PC-3 (cell line): ENCODE data around the gene ARHGAP26. TPM values are rescaled to one million over a fixed set of nuclear protein-coding genes. Genes with fewer than 3 reads are reported as not detected.

Experiments
- ATAC-seq: fragments of 200-7000 bp; cut with Tn5 transposase; 2 replicates; pipeline ENCODE4 v1.9.1; 2020; ENCODE audit warnings: mild to moderate bottlenecking, moderate library complexity
- BruUV-seq: library from RNA; stranded (reverse); fragments of 400-500 nt; replicated peaks from 2 replicates; lab custom pipeline; 2021; lab: Mats Ljungman, UMichigan
- CTCF ChIA-PET: fragments of 300-600 bp; sonication (Branson Sonifier 250); formaldehyde crosslinking; loops from one replicate; lab custom pipeline; 2022; ENCODE audit warnings: antibody characterized with exemption; lab: Charles Lee
- POLR2A ChIA-PET: fragments of 300-600 bp; sonication (Branson Sonifier 250); formaldehyde crosslinking; loops from one replicate; lab custom pipeline; 2022; ENCODE audit warnings: antibody characterized with exemption; ENCODE audit not compliant: unreplicated experiment; lab: Charles Lee
- DNase-seq: peaks from one replicate; pipeline ENCODE4 v3.0.0-alpha.2; 2015
- H2AFZ ChIP-seq: fragments of 300-600 bp; sonication (generic); 2 replicates; pipeline ENCODE4 v1.6.0; 2016; ENCODE audit warnings: antibody characterized with exemption, low read length
- H3F3A ChIP-seq: fragments of 300-600 bp; sonication (generic); one replicate; pipeline ENCODE4 v1.6.0; 2017; ENCODE audit warnings: antibody characterized with exemption, low read length, control low read depth, mild to moderate bottlenecking; ENCODE audit not compliant: unreplicated experiment
- H3K27ac ChIP-seq: fragments of 300-600 bp; sonication (generic); 2 replicates; pipeline ENCODE4 v1.5.1; 2016; ENCODE audit warnings: mild to moderate bottlenecking, low read length
- H3K27me3 ChIP-seq: fragments of 300-600 bp; sonication (generic); 2 replicates; pipeline ENCODE4 v1.6.1; 2016; ENCODE audit warnings: low read length, mixed read lengths
- H3K36me3 ChIP-seq: fragments of 300-600 bp; sonication (generic); 2 replicates; pipeline ENCODE4 v1.6.1; 2016; ENCODE audit warnings: low read depth, mixed run types, low read length, mixed read lengths
- H3K4me1 ChIP-seq: fragments of 300-600 bp; sonication (generic); 2 replicates; pipeline ENCODE4 v1.5.1; 2016; ENCODE audit warnings: low read length; ENCODE audit not compliant: insufficient read depth
- H3K4me2 ChIP-seq: fragments of 300-600 bp; sonication (generic); 2 replicates; pipeline ENCODE4 v1.6.0; 2016; ENCODE audit warnings: low read length
- H3K4me3 ChIP-seq: fragments of 300-600 bp; sonication (generic); 2 replicates; pipeline ENCODE4 v1.5.1; 2016; ENCODE audit warnings: mild to moderate bottlenecking, low read length, mixed read lengths
- H3K79me2 ChIP-seq: fragments of 300-600 bp; sonication (generic); 2 replicates; pipeline ENCODE4 v1.6.1; 2017; ENCODE audit warnings: low read length, mixed read lengths
- H3K9ac ChIP-seq: fragments of 300-600 bp; sonication (generic); 2 replicates; pipeline ENCODE4 v1.6.0; 2016; ENCODE audit warnings: mild to moderate bottlenecking, low read length
- H3K9me2 ChIP-seq: fragments of 300-600 bp; sonication (generic); replicated peaks from 2 replicates; pipeline ENCODE4 v1.6.1; 2016; ENCODE audit warnings: mixed run types, low read length, mixed read lengths
- H3K9me3 ChIP-seq: fragments of 300-600 bp; sonication (generic); 2 replicates; pipeline ENCODE4 v1.6.1; 2016; ENCODE audit warnings: low read length, mixed read lengths
- H4K20me1 ChIP-seq: fragments of 300-600 bp; sonication (generic); 2 replicates; pipeline ENCODE4 v1.6.1; 2016; ENCODE audit warnings: low read length, mixed read lengths
- EZH2 ChIP-seq: fragments of 300-600 bp; sonication (generic); IDR thresholded peaks from one replicate; pipeline ENCODE4 v1.6.1; 2017; ENCODE audit warnings: antibody characterized with exemption, mild to moderate bottlenecking, low read length; ENCODE audit not compliant: unreplicated experiment
- EZH2phosphoT487 ChIP-seq: fragments of 300-600 bp; sonication (generic); IDR thresholded peaks from 2 replicates; pipeline ENCODE4 v1.6.1; 2018; ENCODE audit warnings: mild to moderate bottlenecking, antibody characterized with exemption, low read length, borderline replicate concordance
- intact Hi-C: fragments of 100-400 bp; cut with micrococcal nuclease; formaldehyde crosslinking; loops from 2 replicates; pipeline ENCODE4 v1.9.0; 2023
- total RNA-seq: library from RNA; depleted of rRNA; stranded (reverse); fragments of >200 nt; gene quantifications from 2 replicates; pipeline ENCODE4 v1.2.3, GENCODE V29; 2014
- TF ChIP-seq, protein P1 (sequence below): fragments of 300-600 bp; sonication (generic); conservative IDR thresholded peaks from 2 replicates; pipeline ENCODE4 v1.5.1; 2017; ENCODE audit warnings: antibody characterized with exemption, low read depth, mild to moderate bottlenecking, low read length

The ARHGAP26 gene
- total RNA-seq, 1 experiment from 2014 or later = 11.7 TPM

DNA sequence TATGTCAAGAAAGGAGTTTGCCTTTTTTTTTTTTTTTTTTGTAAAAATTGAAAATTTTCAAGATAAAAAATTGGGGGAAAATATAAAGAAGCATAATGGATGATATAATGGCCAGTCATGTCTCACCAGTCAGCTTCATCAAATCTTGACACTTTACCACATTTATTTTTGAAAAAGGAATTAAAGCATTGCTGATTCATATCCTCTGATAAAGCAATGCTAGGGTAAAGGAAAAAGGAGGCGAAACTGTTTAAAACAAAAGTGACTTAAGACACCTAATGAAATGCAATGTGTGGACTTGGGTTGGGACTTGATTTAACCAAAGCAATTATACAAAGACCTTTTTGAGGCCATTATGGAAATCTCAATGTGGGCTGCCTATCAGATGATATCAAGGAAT lies 208.5 kb downstream of the ARHGAP26 start:
- H3K4me1 ChIP-seq = peaks cover 64% of the 10 kb centered on the region
- ATAC-seq (no peak), DNase-seq (no peak)
- H3K36me3 ChIP-seq = no peaks in the 10 kb centered on the region
- no peaks in the 10 kb centered on the region for H3K27me3 ChIP-seq
- H3K79me2 ChIP-seq = no peaks in the 10 kb centered on the region
- no peak overlapping the region for H3K4me3 ChIP-seq
- no peak overlapping the region for H3K9ac ChIP-seq
- H3F3A ChIP-seq = no peaks in the 10 kb centered on the region
- no peak overlapping the region for H3K4me2 ChIP-seq
- no peak overlapping the region for H3K27ac ChIP-seq
- no peaks in the 10 kb centered on the region for H4K20me1 ChIP-seq
- BruUV-seq = no TSS peak
- intact Hi-C loops = no loop called here
- TF ChIP-seq EZH2 (no peak), EZH2phosphoT487 (no peak)
- TF ChIP-seq, protein P1, sequence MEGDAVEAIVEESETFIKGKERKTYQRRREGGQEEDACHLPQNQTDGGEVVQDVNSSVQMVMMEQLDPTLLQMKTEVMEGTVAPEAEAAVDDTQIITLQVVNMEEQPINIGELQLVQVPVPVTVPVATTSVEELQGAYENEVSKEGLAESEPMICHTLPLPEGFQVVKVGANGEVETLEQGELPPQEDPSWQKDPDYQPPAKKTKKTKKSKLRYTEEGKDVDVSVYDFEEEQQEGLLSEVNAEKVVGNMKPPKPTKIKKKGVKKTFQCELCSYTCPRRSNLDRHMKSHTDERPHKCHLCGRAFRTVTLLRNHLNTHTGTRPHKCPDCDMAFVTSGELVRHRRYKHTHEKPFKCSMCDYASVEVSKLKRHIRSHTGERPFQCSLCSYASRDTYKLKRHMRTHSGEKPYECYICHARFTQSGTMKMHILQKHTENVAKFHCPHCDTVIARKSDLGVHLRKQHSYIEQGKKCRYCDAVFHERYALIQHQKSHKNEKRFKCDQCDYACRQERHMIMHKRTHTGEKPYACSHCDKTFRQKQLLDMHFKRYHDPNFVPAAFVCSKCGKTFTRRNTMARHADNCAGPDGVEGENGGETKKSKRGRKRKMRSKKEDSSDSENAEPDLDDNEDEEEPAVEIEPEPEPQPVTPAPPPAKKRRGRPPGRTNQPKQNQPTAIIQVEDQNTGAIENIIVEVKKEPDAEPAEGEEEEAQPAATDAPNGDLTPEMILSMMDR = no peak
- no peaks in the 10 kb centered on the region for H3K9me2 ChIP-seq
- ChIA-PET POLR2A (no interaction called here), CTCF (no interaction called here)
- no peaks in the 10 kb centered on the region for H3K9me3 ChIP-seq
- no peak overlapping the region for H2AFZ ChIP-seq

DNA sequence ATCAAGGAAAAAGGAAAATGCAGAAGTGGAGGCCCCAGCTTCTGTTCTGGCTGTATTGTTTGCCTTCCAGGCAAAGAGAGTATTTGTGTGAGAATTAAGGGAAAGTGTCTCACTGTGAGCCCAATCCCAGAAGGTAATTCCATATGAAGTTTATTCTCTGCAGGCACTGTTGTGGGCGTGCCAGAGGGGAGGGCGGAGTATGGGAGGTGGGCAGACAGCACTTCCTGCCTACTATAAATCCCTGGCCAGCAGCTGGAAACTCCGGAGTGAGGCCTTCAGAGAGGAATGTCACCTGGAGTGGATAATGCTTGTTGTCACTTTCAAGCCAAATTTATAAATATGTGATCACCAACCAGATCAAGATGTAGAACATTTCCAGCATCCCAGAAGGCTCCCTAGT lies 209.5 kb downstream of the ARHGAP26 start:
- ChIA-PET CTCF (no interaction called here), POLR2A (no interaction called here)
- TF ChIP-seq, protein P1 = no peak
- TF ChIP-seq EZH2phosphoT487 (no peak), EZH2 (no peak)
- H3K9me2 ChIP-seq = no peaks in the 10 kb centered on the region
- no peaks in the 10 kb centered on the region for H4K20me1 ChIP-seq
- H3K27ac ChIP-seq = no peak overlapping the region
- H3K27me3 ChIP-seq = no peaks in the 10 kb centered on the region
- H3K4me3 ChIP-seq = no peak overlapping the region
- no peaks in the 10 kb centered on the region for H3K36me3 ChIP-seq
- no peak overlapping the region for H2AFZ ChIP-seq
- no peak for ATAC-seq
- intact Hi-C loops = no loop called here
- no peaks in the 10 kb centered on the region for H3F3A ChIP-seq
- DNase-seq = peak; percentile 23
- H3K4me1 ChIP-seq = peaks cover 64% of the 10 kb centered on the region
- H3K79me2 ChIP-seq = no peaks in the 10 kb centered on the region
- no peak overlapping the region for H3K4me2 ChIP-seq
- no TSS peak for BruUV-seq
- H3K9ac ChIP-seq = no peak overlapping the region
- no peaks in the 10 kb centered on the region for H3K9me3 ChIP-seq

DNA sequence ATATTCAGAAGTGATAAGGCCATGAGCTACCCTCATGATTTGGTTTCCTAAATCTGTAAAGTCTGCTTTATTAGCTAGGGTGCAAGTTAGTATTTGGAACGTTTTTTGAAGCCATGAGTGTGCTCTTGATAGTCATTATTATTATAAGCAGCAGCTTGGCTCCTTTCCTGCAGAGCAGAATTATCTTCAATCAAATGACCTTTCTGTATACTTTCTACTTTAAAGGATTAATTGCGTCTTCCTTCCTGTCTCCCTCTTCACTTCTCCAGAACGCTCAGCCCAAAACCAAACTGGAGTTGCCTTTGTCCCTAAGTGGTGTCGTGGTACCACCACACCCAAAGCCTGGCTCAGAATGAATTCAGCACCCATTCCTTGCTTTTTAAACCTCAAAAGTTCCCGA lies 211.3 kb downstream of the ARHGAP26 start:
- BruUV-seq = no TSS peak
- Histone ChIP-seq H3K27ac (peak overlapping the region; percentile 89), H3K27me3 (no peaks in the 10 kb centered on the region), H3K9me2 (no peaks in the 10 kb centered on the region), H3K79me2 (no peaks in the 10 kb centered on the region), H3F3A (no peaks in the 10 kb centered on the region), H3K9ac (peak overlapping the region; percentile 39), H3K9me3 (no peaks in the 10 kb centered on the region), H4K20me1 (no peaks in the 10 kb centered on the region), H3K4me1 (peaks cover 63% of the 10 kb centered on the region), H3K36me3 (no peaks in the 10 kb centered on the region), H3K4me3 (peak overlapping the region; percentile 13; the same call in 1 of the 2 replicates), H2AFZ (no peak overlapping the region), H3K4me2 (peak overlapping the region; percentile 68)
- ChIA-PET CTCF (no interaction called here), POLR2A (no interaction called here)
- TF ChIP-seq EZH2 = no peak
- intact Hi-C loops = no loop called here
- DNase-seq = no peak
- no peak for ATAC-seq
